Effector memory CD4-positive, alpha-beta T cell (primary cell): ENCODE results near the gene RAB1A.
A peak's percentile ranks its signal among the peaks of the same experiment; 100 is the strongest.
"Not testable (repeated sequence)": the region's sequence is repeated elsewhere in the genome, so short reads cannot be mapped to it uniquely, and the experiment has no call there.

Experiments used
- DNase-seq, 3 donors: peaks; one replicate each; pipeline ENCODE4 v3.0.0-alpha.2; 2020
- H3K27ac ChIP-seq: 2 replicates; pipeline ENCODE4 v1.7.0; 2013; ENCODE audit warnings: mild to moderate bottlenecking, low read length, moderate library complexity; ENCODE audit not compliant: insufficient read depth, poor library complexity, severe bottlenecking
- H3K27me3 ChIP-seq: replicated peaks from 2 replicates; pipeline ENCODE4 v1.7.0; 2013; ENCODE audit warnings: mild to moderate bottlenecking, low read length; ENCODE audit not compliant: insufficient read depth, control insufficient read depth, poor library complexity, severe bottlenecking
- H3K36me3 ChIP-seq: 2 replicates; pipeline ENCODE4 v1.7.0; 2013; ENCODE audit warnings: mild to moderate bottlenecking, low read length, moderate library complexity; ENCODE audit not compliant: control insufficient read depth, insufficient read depth
- H3K4me1 ChIP-seq: 2 replicates; pipeline ENCODE4 v1.7.0; 2013; ENCODE audit warnings: low read length, mild to moderate bottlenecking; ENCODE audit not compliant: control insufficient read depth, insufficient read depth, poor library complexity, severe bottlenecking
- H3K4me3 ChIP-seq: 2 replicates; pipeline ENCODE4 v1.7.0; 2013; ENCODE audit warnings: low read length, low read depth, mild to moderate bottlenecking; ENCODE audit not compliant: insufficient read depth, poor library complexity, severe bottlenecking
- H3K9me3 ChIP-seq: 2 replicates; pipeline ENCODE4 v1.7.0; 2013; ENCODE audit warnings: mild to moderate bottlenecking, low read length, moderate library complexity; ENCODE audit not compliant: control insufficient read depth

RAB1A gene

DNA sequence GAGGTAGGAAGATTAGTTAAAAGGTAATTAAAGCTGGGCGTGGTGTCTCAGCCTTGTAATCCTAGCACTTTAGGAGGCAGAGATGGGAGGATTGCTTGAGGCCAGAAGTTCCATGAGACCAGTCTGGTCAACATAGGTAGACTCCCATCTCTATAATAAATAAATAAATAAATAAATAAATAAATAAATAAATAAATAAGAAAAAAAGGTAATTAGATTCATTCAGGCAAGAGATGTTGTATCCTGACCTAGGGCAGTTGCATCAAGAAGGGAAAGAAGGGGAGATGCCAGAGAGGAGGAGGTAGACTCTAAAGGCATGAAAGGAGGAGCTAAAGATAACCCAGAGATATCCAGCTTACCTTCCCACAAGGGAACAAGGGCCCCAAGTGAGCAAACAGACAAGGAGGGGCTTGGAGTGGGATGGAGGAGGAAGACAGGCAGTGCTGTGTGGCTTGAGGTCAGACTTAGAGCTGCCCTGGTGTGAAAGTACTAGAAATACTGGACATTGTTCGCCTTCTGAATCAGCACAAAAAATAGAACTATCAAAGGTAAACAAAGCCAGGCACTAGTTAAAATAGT lies 7.4 kb upstream of the RAB1A start:
- H3K36me3 ChIP-seq = no peaks in the 10 kb centered on the region
- H3K27ac ChIP-seq = no peak overlapping the region
- H3K27me3 ChIP-seq = no peaks in the 10 kb centered on the region
- no peaks in the 10 kb centered on the region for H3K9me3 ChIP-seq
- no peaks in the 10 kb centered on the region for H3K4me1 ChIP-seq
- no peak for DNase-seq
- no peak overlapping the region for H3K4me3 ChIP-seq

DNA sequence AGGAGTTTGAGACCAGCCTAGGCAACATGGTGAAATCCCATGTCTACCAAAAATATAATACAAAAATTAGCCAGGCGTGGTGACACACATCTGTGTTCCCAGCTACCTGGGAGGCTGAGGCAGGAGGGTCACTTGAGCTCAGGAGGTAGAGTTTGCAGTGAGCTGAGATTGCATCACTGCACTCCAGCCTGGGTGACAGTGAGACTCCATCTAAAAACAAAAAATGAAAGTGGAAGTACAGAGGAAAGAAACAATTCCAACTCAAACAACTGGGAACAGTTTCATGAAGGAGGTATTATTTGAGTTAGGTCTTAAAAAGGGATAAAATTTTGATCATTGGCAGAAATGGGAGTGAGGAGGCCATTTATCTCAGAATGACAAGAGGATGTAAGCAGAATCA lies 6.3 kb upstream of the RAB1A start:
- Histone ChIP-seq H3K4me1 (no peaks in the 10 kb centered on the region), H3K9me3 (no peaks in the 10 kb centered on the region), H3K27ac (no peak overlapping the region), H3K27me3 (no peaks in the 10 kb centered on the region), H3K36me3 (no peaks in the 10 kb centered on the region), H3K4me3 (no peak overlapping the region)
- DNase-seq = no peak

DNA sequence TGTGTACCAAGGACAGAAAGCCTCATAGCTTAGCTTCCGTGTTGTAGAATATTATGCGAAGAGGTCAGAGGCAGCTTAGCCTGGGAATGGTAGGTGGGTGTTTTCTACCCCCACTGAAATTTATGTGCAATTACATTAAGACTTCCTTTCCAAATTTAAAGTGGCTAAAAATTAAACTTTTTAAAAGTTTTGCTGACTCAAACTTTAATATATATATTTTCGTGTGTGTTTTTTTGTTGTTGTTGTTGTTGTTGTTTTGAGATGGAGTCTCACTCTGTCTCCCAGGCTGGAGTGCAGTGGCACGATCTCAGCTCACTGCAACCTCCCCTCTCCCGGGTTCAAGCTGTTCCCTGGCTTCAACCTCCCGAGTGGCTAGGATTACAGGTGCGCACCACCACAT lies 4.3 kb upstream of the RAB1A start:
- no peaks in the 10 kb centered on the region for H3K27me3 ChIP-seq
- H3K36me3 ChIP-seq = no peaks in the 10 kb centered on the region
- no peak overlapping the region for H3K4me3 ChIP-seq
- no peak for DNase-seq
- no peak overlapping the region for H3K27ac ChIP-seq
- H3K4me1 ChIP-seq = no peaks in the 10 kb centered on the region
- H3K9me3 ChIP-seq = no peaks in the 10 kb centered on the region

DNA sequence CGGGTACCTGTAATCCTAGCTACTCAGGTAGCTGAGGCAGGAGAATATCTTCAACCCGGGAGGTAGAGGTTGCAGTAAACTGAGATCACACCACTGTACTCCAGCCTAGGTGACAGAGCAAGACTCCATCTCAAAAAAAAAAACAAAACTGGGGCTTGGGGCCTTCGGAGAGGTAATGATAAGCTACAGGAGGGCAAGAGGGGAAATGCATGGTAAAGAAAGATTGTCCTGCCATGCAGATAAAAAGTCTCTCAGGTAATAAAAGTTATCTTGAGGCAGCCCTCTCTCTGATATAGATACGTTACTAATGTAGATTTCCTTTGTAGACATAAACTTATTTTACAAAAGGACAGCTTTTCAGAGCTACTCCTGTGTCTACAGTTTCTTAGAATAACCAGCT lies 3.7 kb upstream of the RAB1A start:
- Histone ChIP-seq H3K27ac (no peak overlapping the region), H3K4me3 (no peak overlapping the region), H3K9me3 (no peaks in the 10 kb centered on the region), H3K27me3 (no peaks in the 10 kb centered on the region), H3K4me1 (peaks cover 2% of the 10 kb centered on the region), H3K36me3 (no peaks in the 10 kb centered on the region)
- no peak for DNase-seq

DNA sequence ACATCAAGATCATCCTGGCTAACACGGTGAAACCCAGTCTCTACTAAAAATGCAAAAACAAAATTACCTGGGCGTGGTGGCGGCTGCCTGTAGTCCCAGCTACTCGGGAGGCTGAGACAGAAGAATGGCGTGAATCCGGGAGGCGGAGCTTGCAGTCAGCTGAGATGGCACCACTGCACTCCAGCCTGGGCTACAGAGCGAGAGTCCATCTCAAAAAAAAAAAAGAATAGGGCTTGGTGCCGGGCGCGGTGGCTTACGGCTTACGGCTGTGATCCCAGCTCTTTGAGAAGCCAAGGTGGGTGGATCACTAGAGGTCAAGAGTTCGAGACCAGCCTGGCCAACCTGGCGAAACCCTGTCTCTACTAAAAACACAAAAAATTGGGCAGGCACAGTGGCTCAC lies 3.0 kb upstream of the RAB1A start:
- not testable (repeated sequence) for DNase-seq, H3K36me3 ChIP-seq, H3K4me3 ChIP-seq, H3K27ac ChIP-seq, H3K4me1 ChIP-seq, H3K9me3 ChIP-seq, H3K27me3 ChIP-seq

DNA sequence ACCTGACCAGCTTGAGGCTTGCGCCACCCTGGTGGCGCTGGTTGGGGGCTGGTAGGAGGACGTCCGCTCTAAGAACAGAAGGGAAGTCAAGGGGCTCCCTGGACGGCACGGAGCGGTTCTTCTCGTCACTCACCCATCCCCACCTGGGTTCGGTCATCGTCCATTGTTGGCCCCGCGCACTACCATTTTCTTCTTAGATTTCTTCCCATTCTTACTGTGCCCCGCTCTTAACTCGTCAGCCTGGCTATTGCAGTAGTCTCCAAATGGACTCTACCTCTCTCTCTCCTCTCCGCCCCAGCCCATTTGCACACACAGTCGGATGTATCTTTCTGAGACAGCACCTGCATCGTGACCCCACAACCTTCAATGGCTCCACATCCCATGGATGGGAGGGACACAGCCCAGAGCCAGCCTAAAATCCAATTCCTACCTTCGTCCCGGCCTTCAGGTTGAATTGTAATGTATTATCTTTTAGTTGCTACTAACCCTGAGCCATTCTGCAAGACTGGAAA lies 814 bp upstream of the RAB1A start:
- peak overlapping the region; percentile 56 for H3K4me3 ChIP-seq

DNA sequence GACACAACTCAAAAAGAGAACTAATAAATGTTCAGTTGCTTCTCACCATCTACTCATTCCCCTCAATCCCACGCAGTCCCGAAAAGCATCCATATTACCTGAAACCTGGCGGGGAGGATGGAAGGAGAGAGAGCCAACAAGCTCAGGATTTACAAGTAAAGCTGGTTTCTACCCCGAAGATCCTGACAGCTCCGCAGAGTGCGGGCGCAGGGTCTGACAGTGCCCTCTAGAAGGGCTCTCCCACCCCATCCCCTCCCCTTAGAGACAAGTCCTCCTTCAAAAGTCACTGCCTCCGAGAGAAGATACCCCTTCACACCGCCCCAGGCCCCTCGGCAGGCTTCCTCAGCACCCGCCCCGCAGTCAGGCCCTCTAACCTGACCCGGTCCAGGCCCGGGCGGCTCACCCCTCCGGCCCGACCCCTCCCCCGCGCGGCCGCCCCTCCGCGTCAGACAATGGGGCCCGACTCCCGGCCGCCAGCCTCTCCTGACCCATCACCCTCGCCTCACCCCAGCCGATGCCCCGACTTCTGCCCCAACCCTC lies 550 bp downstream of the RAB1A start:
- Histone ChIP-seq H3K9me3 (no peaks in the 10 kb centered on the region), H3K27me3 (no peaks in the 10 kb centered on the region), H3K4me3 (peak overlapping the region; percentile 100), H3K36me3 (no peaks in the 10 kb centered on the region), H3K27ac (peak overlapping the region; percentile 95), H3K4me1 (peaks cover 19% of the 10 kb centered on the region)
- peak in 1 of 3 donors; percentile 21 for DNase-seq

More for the DNA sequence above, 814 bp upstream of the RAB1A start:
- Histone ChIP-seq H3K9me3 (no peaks in the 10 kb centered on the region), H3K36me3 (no peaks in the 10 kb centered on the region), H3K4me1 (peaks cover 17% of the 10 kb centered on the region), H3K27ac (peak overlapping the region; percentile 69), H3K27me3 (no peaks in the 10 kb centered on the region)
- no peak for DNase-seq

DNA sequence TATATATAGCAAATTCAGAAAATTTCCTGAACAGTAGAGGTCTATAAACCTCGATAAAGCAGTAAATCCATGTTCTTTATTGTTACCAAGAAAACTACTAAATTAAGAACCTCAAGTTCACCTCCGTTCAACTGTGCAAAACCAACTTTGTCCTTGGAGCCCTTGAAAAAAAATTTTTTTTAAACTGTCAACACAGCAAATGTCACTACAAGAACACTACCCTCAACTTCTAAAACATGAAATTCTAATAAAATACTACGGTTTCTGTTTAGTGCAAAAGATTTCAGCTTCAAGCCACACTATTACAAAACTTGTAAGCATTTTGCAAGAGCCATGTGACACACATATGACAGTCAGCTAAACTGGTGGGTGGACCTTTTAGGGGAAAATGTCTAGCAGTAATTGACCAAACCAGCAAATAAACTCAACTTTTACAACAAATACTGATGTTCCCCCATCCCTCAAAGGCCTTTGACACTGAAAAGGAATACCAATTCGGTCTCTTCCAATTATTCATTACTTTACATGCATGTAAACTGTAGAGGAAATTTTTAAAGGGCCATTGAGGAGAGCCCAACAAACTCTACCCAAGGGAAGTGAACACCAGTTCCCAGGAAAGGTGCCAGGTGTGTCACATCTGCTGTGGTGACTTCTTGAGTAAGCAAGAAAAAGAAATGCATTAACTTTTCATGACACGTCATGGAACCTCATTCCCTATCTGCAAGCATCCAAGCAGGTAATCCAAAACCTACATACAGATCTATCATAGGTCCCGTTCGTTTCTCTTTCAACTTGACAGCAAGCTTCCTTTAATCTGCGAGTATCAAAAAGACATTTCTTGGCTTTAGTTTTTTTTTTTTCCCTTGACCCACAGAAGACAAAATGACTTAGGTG lies 1.4 kb downstream of the RAB1A start:
- Histone ChIP-seq H3K9me3 (no peaks in the 10 kb centered on the region), H3K4me1 (peaks cover 23% of the 10 kb centered on the region), H3K27me3 (no peaks in the 10 kb centered on the region), H3K27ac (no peak overlapping the region), H3K4me3 (peak overlapping the region; percentile 100), H3K36me3 (no peaks in the 10 kb centered on the region)
- no peak for DNase-seq

DNA sequence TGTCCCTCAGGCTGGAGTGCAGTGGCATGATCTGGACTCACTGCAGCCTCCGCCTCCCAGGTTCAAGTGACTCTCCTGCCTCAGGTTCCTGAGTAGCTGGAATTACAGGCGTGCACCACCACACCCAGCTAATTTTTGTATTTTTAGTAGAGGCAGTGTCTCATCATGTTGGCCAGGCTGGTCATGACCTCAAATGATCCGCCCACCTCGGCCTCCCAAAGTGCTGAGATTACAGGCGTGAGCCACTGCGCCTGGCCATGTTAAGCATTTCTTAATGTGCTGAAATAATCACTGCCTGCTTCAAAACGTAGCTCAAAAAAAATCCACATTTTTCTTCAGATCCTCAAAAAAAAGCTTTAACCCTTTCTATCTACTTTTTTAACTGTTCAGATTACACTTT lies 4.4 kb downstream of the RAB1A start:
- H3K4me3 ChIP-seq, H3K36me3 ChIP-seq, H3K9me3 ChIP-seq, H3K27me3 ChIP-seq, H3K27ac ChIP-seq, DNase-seq: not testable (repeated sequence)
- H3K4me1 ChIP-seq = peaks cover 26% of the 10 kb centered on the region

DNA sequence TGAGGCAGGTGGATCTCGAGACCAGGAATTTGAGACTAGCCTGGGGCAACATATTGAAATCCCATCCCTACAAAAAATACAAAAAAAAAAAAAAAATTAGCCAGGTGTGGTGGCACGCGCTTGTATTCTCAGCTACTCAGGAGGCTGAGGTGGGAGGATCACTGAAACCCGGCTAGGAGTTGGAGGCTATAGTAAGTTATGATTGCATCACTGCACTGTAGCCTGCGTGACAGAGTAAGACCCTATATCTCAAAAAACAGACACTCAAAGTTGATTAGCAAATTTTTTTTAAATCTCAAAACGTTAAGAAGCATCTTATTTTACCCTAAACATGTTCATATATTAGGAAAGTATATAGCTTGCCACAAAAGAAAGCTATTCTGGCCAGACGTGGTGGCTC lies 7.6 kb downstream of the RAB1A start:
- no peak for DNase-seq
- Histone ChIP-seq H3K9me3 (no peaks in the 10 kb centered on the region), H3K27me3 (no peaks in the 10 kb centered on the region), H3K36me3 (no peaks in the 10 kb centered on the region), H3K4me1 (peaks cover 12% of the 10 kb centered on the region), H3K27ac (no peak overlapping the region), H3K4me3 (no peak overlapping the region)
